LNCaP clone FGC (cell line): Measurements from ENCODE around the gene MPZL1.

Experiments used
- DNase-seq: peaks from one replicate; pipeline ENCODE4 v3.0.0-alpha.2; 2011; ENCODE audit warnings: low read depth
- H3K4me3 ChIP-seq: 2 replicates; pipeline ENCODE4 v1.5.1; 2011; ENCODE audit warnings: mild to moderate bottlenecking, low read depth, low read length, control low read depth
- CTCF ChIP-seq: IDR thresholded peaks from 2 replicates; pipeline ENCODE4 v1.5.1; 2012; ENCODE audit warnings: mild to moderate bottlenecking; ENCODE audit not compliant: control insufficient read depth, insufficient read depth; ENCODE audit errors: extremely low read depth

MPZL1 gene

GRCh38 chr1:167746988-167747655, 25.3 kb downstream of the MPZL1 start:
- no peak overlapping the region for H3K4me3 ChIP-seq
- no peak for TF ChIP-seq CTCF
- no peak for DNase-seq

GRCh38 chr1:167747988-167748387, 26.2 kb downstream of the MPZL1 start:
- no peak overlapping the region for H3K4me3 ChIP-seq
- TF ChIP-seq CTCF = no peak
- no peak for DNase-seq

- H3K4me3 ChIP-seq = no peak overlapping the region
- DNase-seq = no peak
- no peak for TF ChIP-seq CTCF
These were observed 27.1 kb downstream of the MPZL1 start for GRCh38 chr1:167748906-167749305.

- H3K4me3 ChIP-seq = no peak overlapping the region
- DNase-seq = no peak
- TF ChIP-seq CTCF = no peak
These were observed 28.0 kb downstream of the MPZL1 start for GRCh38 chr1:167749741-167750140.

- no peak for TF ChIP-seq CTCF
- no peak overlapping the region for H3K4me3 ChIP-seq
- DNase-seq = no peak
These were observed 28.9 kb downstream of the MPZL1 start for GRCh38 chr1:167750641-167751040.

GRCh38 chr1:167751676-167752075, 29.9 kb downstream of the MPZL1 start:
- DNase-seq = no peak
- no peak for TF ChIP-seq CTCF
- H3K4me3 ChIP-seq = no peak overlapping the region
